ENCODE data around the gene OR2T35. TPM values are rescaled to one million over a fixed set of nuclear protein-coding genes. Genes with fewer than 3 reads are reported as not detected.

The OR2T35 gene
- total RNA-seq, 1 donor from 2014 or later = not detected

DNA sequence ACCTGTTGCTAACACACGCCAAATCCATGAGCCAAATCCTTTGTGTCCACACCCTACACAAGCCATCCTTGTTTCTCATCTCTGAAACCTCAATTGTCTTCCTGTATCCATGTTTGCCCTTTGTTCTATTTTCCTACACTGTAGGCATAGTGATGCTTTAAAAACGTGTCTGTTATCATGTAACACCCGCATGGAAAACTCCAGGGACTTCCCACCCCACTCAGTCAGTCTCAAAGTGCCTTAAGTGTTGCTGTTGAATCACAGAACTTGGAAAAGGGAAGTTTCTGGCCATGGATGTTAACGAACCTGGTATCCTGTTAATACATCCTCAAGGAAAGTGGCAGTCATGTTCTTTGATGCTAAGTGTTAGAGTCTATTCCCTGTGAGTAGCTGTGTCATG lies 19.9 kb downstream of the OR2T35 start:
- no peak for DNase-seq

DNA sequence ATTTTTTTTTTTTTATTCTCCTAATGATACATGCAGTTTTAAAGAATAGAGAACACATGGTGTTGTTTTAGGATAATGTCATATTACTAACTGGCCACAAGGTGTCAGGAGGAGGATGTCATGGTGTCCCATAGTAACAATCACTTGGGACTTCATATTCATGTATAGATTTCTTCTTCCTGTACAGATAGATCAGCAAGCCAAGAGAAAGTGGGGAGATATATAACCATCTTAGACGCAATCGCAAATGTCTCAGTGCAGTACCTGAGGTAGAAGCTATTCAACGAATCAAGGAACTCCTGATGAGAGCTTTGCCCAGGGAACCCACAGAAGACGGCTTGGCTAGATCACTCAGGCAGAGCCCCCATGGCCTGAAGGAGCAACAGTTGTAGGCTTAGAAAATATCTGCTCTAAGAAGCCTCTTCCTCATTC lies 22.5 kb downstream of the OR2T35 start:
- DNase-seq = peak; percentile 48

DNA sequence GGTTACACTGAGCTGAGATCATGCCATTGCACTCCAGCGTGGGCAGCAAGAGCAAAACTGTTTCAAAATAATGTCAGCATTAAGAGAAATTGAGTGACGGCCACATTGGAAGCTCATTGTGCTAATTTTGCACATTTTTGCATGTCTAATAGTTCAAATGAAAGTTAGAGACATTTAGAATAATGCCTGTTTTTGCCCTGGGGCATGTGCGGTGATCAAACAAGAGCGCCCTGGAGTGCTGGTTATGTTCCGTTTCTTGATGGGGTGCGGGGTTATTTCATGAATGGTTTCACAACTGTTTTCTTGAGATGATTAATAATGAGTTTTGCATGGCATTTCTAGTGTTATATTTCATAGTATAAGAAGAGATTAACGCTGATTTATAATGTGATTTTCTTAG lies 23.3 kb downstream of the OR2T35 start:
- DNase-seq = no peak

GRCh38 chr1:248618878-248619277 lies 26.2 kb downstream of the OR2T35 start:
- peak; percentile 58 for DNase-seq

DNA sequence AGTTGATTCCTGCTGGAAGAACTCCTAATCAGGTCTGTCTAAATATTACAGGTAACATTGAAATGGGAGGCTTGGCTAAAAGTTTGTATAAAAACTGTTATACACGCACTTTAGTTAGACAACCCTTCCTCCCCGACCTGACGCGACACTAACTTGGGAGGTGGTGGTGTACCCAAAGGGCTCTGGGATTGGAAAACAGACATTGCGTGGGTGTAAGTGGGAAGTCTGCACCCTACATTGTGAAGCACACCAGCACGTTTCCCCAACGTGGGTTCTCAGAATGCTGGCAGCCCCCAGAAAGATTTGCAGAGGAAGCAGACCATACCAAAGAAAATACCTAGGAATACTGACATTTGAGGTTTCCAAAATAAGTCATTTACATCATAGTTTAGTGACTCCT lies 27.0 kb downstream of the OR2T35 start:
- no peak for DNase-seq

- no peak for DNase-seq
These were observed 31.3 kb downstream of the OR2T35 start for GRCh38 chr1:248613742-248614141.

- DNase-seq = no peak
These were observed 33.1 kb downstream of the OR2T35 start for GRCh38 chr1:248611883-248612414.

DNA sequence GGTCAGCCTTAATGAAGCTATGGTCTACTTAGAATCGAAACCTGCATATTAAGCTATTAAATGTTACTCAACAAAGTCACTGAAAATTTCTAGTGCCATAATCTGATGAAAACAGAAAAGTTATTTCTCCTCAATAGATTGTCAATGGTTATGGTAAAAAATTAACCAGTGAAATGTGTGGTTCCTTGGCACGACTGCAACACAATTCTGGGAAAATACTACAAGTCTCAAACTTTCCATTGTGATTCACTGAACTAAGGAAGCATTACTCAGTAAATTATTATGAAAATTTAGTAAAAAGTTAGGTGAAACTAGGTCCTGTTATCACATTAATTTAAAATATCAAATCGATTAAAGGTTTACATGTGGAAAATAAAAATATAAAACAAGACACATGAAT lies 34.8 kb downstream of the OR2T35 start:
- no peak for DNase-seq

DNA sequence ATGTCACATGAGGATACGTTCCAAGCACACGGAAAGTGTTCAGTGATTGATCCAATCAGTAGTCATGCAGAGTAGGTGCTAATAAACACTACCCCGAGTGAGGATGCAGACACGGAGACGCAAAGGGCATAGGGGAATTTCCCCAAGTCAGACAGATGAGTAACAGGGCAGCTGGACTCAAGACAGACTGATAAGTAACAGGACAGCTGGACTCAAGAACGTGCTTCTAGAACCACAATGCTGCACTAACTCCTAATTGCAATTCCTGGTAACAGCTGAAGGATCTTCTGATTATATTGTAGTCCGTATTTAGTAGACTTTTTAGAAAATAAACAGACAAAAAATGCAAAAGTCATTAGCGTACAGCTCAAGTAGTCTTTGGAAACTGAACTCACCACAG lies 45.7 kb downstream of the OR2T35 start:
- no peak for DNase-seq

- DNase-seq = no peak
These were observed 47.5 kb downstream of the OR2T35 start, which contains the start of gene OR2T10 for GRCh38 chr1:248597589-248597988. OR2T10 (minus strand) TSS chr1:248597700; CDS start chr1:248593768, 3,932 bp downstream.

DNA sequence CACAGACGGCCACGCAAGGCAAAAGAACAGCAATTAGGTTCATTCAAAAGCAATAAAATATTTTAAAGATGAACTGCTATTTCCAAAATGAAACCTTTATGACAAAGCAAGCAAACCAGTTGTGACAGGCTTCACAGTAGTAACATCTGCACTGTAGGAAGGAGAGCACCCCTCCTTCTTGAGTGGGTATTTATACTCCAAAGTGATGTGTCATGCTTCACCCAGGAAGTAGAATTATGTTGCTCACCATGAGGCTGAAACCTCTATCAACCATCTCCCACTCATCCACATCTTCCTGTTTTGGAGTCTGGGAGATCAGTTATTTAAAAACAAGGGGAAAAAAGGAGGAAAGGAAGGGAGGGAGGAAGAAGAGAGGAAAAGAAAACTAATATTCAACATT lies 48.5 kb downstream of the OR2T35 start:
- DNase-seq = no peak

GRCh38 chr1:248593226-248593625 lies 51.9 kb downstream of the OR2T35 start:
- DNase-seq = no peak

- DNase-seq = no peak
These were observed 52.4 kb downstream of the OR2T35 start for GRCh38 chr1:248592655-248593054.

DNA sequence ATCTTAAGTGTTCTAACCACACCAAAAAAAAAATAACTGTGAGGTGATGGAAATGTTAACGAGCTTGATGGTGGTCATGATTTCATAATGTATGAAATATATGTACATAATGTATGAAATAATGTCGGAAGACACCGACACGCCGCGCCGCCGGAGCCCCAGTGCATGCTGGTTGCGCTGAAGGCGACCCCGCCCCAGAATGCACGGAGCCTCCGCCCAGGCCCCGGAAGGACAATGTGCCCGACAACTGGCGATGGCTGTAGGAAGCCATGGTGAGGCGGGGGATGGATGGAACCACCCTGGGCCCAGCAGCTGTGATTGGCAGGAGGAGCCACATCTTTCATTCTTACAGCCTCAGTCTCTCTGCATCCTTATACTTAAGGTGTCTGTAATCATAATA lies 55.0 kb downstream of the OR2T35 start:
- DNase-seq = no peak

DNA sequence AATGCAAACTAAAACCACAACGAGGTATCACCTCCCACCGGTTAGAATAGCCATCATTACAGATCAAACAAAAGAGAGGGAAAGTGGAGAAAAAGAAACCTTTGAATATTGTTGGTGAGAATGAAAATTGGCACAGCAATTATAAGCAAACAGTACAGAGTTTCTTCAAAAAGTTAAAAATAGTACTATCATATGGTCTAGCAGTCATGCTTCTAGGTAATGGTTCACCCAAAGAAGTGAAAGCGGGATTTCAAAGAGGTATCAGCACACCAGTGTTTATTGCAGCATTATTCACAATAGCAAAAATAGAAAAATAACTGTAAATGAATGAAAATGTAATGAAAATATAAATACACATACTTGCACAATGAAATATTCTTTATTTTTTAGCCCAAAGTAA lies 55.7 kb downstream of the OR2T35 start:
- no peak for DNase-seq

Other genes starting within 250 kb of the OR2T35 start
- not detected in 2 replicates for gene OR2T1, start 242.2 kb downstream of the OR2T35 start, total RNA-seq
- not detected in 2 replicates for gene OR2T2, start 199.6 kb downstream of the OR2T35 start, total RNA-seq
- not detected in 2 replicates for gene OR2T3, start 171.9 kb downstream of the OR2T35 start, total RNA-seq
- not detected in 2 replicates for gene OR2T5, start 156.7 kb downstream of the OR2T35 start, total RNA-seq
- gene OR2G6, start 137.2 kb downstream of the OR2T35 start, total RNA-seq = not detected in 2 replicates
- gene OR2T29, start 82.5 kb downstream of the OR2T35 start, total RNA-seq = not detected in 2 replicates
- gene OR2T34, start 70.5 kb downstream of the OR2T35 start, total RNA-seq = not detected in 2 replicates
- not detected in 2 replicates for gene OR2T10, start 47.6 kb downstream of the OR2T35 start, total RNA-seq
- not detected in 2 replicates for gene OR2T11, start 10.2 kb downstream of the OR2T35 start, total RNA-seq
- gene OR2T27, start 10.2 kb upstream of the OR2T35 start, total RNA-seq = not detected in 2 replicates
- gene OR14I1, start 57.5 kb upstream of the OR2T35 start, total RNA-seq = not detected in 2 replicates
- gene LYPD8, start 110.5 kb upstream of the OR2T35 start, total RNA-seq = 0.17 and 0.23 TPM in 2 replicates
- 32.7 and 36.7 TPM in 2 replicates for gene SH3BP5L, start 180.6 kb upstream of the OR2T35 start, total RNA-seq
- gene ZNF672, start 192.9 kb upstream of the OR2T35 start, total RNA-seq = 28.1 and 32.2 TPM in 2 replicates
- gene ZNF692, start 213.8 kb upstream of the OR2T35 start, total RNA-seq = 7.7 and 16.5 TPM in 2 replicates

Measured in dermis blood vessel endothelial cell (primary cell).